ENCODE measurements around the gene ULK2.

Gene ULK2

GRCh38 chr17:19747829-19748806 lies 119.6 kb downstream of the ULK2 start, which contains the start of gene ALDH3A1:
Gene ALDH3A1, minus strand, starts transcription at chr17:19748298. Its CDS starts 3,169 bp downstream, at chr17:19745129.
- Histone ChIP-seq H3K4me1 (ENCODE audit: control insufficient read depth, low read length) (no peaks in the 10 kb centered on the region), H3K27me3 (ENCODE audit: control insufficient read depth, low read length) (no peaks in the 10 kb centered on the region), H3K79me2 (ENCODE audit: control insufficient read depth, low read length) (no peaks in the 10 kb centered on the region), H4K20me1 (ENCODE audit: control insufficient read depth, insufficient read depth, low read depth, low read length) (no peaks in the 10 kb centered on the region), H3K36me3 (ENCODE audit: control insufficient read depth, low read length) (no peaks in the 10 kb centered on the region), H3F3A (ENCODE audit: control insufficient read depth, insufficient read depth) (no peaks in the 10 kb centered on the region), H3K4me2 (ENCODE audit: low read length) (no peak within 1 kb of the TSS), H3K9me3 (ENCODE audit: control insufficient read depth, insufficient read depth, low read length) (no peaks in the 10 kb centered on the region), H3K4me3 (ENCODE audit: low read length) (no peak within 1 kb of the TSS), H3K9me2 (replicated peaks; ENCODE audit: control insufficient read depth, low read length) (no peaks in the 10 kb centered on the region), H3K27ac (ENCODE audit: low read depth, low read length) (no peak within 1 kb of the TSS)
- no peak for TF ChIP-seq EZH2phosphoT487 (IDR thresholded peaks at IDR 0.05; ENCODE audit: borderline replicate concordance, low read length)
- no peak for TF ChIP-seq CTCF (IDR thresholded peaks at IDR 0.05; ENCODE audit: low read depth, low read length, poor library complexity, severe bottlenecking)

- Histone ChIP-seq H3K9me3 (ENCODE audit: control insufficient read depth, insufficient read depth, low read length) (no peaks in the 10 kb centered on the region), H3K79me2 (ENCODE audit: control insufficient read depth, low read length) (no peaks in the 10 kb centered on the region), H3K4me3 (ENCODE audit: low read length) (no peak overlapping the region), H3K9me2 (replicated peaks; ENCODE audit: control insufficient read depth, low read length) (no peaks in the 10 kb centered on the region), H3K27ac (ENCODE audit: low read depth, low read length) (no peak overlapping the region), H3K4me1 (ENCODE audit: control insufficient read depth, low read length) (no peaks in the 10 kb centered on the region), H3K27me3 (ENCODE audit: control insufficient read depth, low read length) (no peaks in the 10 kb centered on the region), H3K4me2 (ENCODE audit: low read length) (no peak overlapping the region), H3F3A (ENCODE audit: control insufficient read depth, insufficient read depth) (no peaks in the 10 kb centered on the region), H3K36me3 (ENCODE audit: control insufficient read depth, low read length) (no peaks in the 10 kb centered on the region), H4K20me1 (ENCODE audit: control insufficient read depth, insufficient read depth, low read depth, low read length) (no peaks in the 10 kb centered on the region)
- no peak for TF ChIP-seq EZH2phosphoT487 (IDR thresholded peaks at IDR 0.05; ENCODE audit: borderline replicate concordance, low read length)
- no peak for TF ChIP-seq CTCF (IDR thresholded peaks at IDR 0.05; ENCODE audit: low read depth, low read length, poor library complexity, severe bottlenecking)
Observed at GRCh38 chr17:19747159-19747719, 120.5 kb downstream of the ULK2 start.

- Histone ChIP-seq H3K27ac (ENCODE audit: low read depth, low read length) (no peak overlapping the region), H3K4me2 (ENCODE audit: low read length) (no peak overlapping the region), H3K4me1 (ENCODE audit: control insufficient read depth, low read length) (no peaks in the 10 kb centered on the region), H4K20me1 (ENCODE audit: control insufficient read depth, insufficient read depth, low read depth, low read length) (no peaks in the 10 kb centered on the region), H3K36me3 (ENCODE audit: control insufficient read depth, low read length) (no peaks in the 10 kb centered on the region), H3K4me3 (ENCODE audit: low read length) (no peak overlapping the region), H3K9me2 (replicated peaks; ENCODE audit: control insufficient read depth, low read length) (no peaks in the 10 kb centered on the region), H3K9me3 (ENCODE audit: control insufficient read depth, insufficient read depth, low read length) (no peaks in the 10 kb centered on the region), H3F3A (ENCODE audit: control insufficient read depth, insufficient read depth) (no peaks in the 10 kb centered on the region), H3K79me2 (ENCODE audit: control insufficient read depth, low read length) (no peaks in the 10 kb centered on the region), H3K27me3 (ENCODE audit: control insufficient read depth, low read length) (no peaks in the 10 kb centered on the region)
- no peak for TF ChIP-seq EZH2phosphoT487 (IDR thresholded peaks at IDR 0.05; ENCODE audit: borderline replicate concordance, low read length)
- no peak for TF ChIP-seq CTCF (IDR thresholded peaks at IDR 0.05; ENCODE audit: low read depth, low read length, poor library complexity, severe bottlenecking)
Observed at GRCh38 chr17:19746517-19746916, 121.2 kb downstream of the ULK2 start.
